Cardiac fibroblast (primary cell): ENCODE data around the gene SPR.
A peak's percentile ranks its signal among the peaks of the same experiment; 100 is the strongest.
"Not testable (repeated sequence)": the region's sequence is repeated elsewhere in the genome, so short reads cannot be mapped to it uniquely, and the experiment has no call there.

Experiments used
- DNase-seq, 2 donors: peaks; one replicate each; pipeline versions ENCODE4 v3.0.0 to v3.0.0-alpha.2; 2010; ENCODE audit warnings: low read depth in 2 of 2
- H3K4me3 ChIP-seq, 2 donors: replicated peaks in 1 of 2; 1 replicate in 1 of 2; 2 replicates in 1 of 2; pipeline ENCODE4 v1.5.1; 2011; ENCODE audit warnings: low read depth in 2 of 2, low read length in 2 of 2, mild to moderate bottlenecking in 2 of 2, moderate library complexity in 1 of 2
- TF ChIP-seq, protein P1 (sequence below): IDR thresholded peaks from one replicate; pipeline ENCODE4 v1.5.1; 2011; ENCODE audit warnings: low read depth, mild to moderate bottlenecking, low read length, inconsistent platforms

Gene SPR

DNA sequence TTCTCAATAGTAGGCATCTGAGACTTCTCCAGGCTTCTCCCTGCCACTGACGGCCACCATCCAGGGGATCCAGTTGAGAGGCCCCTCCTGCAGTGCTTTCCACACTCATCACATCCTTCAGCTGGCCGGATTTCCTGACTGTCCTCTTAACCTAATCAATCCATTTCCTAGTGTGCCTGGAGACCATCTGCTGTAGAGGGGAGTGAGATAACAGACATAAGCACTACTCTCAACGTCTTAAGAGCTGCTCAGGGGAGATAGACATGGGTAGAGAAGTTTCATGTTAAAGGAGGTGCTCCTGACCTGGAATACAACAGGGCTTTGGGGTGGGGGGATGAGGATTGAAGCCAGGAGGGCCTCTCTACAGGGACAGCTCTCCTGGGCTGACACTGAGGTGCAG, 14.2 kb downstream of the SPR start:
- DNase-seq = no peak
- H3K4me3 ChIP-seq = no peak overlapping the region
- TF ChIP-seq, protein P1, sequence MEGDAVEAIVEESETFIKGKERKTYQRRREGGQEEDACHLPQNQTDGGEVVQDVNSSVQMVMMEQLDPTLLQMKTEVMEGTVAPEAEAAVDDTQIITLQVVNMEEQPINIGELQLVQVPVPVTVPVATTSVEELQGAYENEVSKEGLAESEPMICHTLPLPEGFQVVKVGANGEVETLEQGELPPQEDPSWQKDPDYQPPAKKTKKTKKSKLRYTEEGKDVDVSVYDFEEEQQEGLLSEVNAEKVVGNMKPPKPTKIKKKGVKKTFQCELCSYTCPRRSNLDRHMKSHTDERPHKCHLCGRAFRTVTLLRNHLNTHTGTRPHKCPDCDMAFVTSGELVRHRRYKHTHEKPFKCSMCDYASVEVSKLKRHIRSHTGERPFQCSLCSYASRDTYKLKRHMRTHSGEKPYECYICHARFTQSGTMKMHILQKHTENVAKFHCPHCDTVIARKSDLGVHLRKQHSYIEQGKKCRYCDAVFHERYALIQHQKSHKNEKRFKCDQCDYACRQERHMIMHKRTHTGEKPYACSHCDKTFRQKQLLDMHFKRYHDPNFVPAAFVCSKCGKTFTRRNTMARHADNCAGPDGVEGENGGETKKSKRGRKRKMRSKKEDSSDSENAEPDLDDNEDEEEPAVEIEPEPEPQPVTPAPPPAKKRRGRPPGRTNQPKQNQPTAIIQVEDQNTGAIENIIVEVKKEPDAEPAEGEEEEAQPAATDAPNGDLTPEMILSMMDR = no peak

DNA sequence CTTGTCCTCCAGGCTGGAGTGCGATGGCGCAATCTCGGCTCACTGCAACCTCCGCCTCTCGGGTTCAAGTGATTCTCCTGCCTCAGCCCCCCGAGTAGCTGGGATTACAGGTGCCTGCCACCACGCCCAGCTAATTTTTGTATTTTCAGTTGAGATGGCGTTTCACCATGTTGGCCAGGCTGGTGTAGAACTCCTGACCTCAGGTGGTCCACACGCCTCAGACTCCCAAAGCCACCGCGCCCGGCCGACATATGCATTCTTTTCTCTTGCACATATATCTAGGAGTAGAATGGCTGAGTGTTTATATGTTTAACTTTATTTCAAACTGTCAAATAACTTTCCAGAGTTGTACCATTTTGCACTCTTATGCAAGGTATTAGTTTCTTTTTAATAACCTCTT, 20.2 kb downstream of the SPR start:
- DNase-seq = not testable (repeated sequence)

DNA sequence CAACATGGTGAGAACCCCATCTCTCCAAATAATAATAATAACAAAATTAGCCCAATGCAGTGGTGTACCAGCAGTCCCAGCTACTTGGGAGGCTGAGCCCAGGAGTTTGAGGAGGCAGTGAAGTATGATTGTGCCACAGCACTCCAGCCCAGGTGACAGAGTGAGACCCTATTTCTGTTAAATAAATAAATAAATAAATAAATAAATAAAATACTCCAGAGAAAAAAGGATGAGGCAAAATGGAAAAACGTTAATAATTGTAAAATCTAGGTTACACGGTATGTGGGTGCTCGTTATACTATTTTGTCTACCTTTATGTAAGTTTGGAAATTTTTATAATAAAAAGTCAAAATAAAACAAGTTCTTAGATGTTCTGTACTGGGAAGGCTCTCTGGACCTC, 21.5 kb downstream of the SPR start:
- TF ChIP-seq, protein P1 = no peak
- H3K4me3 ChIP-seq = no peak overlapping the region
- no peak for DNase-seq

More for the DNA sequence above, 20.2 kb downstream of the SPR start:
- not testable (repeated sequence) for H3K4me3 ChIP-seq

DNA sequence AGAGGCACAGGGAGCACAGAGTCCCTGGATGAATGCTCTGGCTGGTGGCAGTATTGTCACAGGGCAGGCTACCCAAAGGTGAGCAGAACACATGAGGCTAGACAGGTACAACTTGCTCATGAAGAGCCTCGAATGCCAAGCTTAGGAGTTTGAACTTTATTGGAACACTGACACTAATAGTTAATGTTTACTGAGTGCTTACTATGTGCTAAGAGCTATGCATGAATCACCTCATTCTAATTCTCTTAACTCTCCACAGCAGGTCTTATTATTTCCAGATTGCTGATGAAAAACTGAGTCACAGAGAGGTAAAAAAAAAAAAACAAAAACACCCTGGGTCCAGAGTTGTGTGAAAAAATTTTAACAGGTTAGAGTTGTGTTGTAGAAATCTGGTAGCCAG, 24.0 kb downstream of the SPR start:
- TF ChIP-seq, protein P1 = no peak
- H3K4me3 ChIP-seq = no peak overlapping the region
- no peak for DNase-seq

DNA sequence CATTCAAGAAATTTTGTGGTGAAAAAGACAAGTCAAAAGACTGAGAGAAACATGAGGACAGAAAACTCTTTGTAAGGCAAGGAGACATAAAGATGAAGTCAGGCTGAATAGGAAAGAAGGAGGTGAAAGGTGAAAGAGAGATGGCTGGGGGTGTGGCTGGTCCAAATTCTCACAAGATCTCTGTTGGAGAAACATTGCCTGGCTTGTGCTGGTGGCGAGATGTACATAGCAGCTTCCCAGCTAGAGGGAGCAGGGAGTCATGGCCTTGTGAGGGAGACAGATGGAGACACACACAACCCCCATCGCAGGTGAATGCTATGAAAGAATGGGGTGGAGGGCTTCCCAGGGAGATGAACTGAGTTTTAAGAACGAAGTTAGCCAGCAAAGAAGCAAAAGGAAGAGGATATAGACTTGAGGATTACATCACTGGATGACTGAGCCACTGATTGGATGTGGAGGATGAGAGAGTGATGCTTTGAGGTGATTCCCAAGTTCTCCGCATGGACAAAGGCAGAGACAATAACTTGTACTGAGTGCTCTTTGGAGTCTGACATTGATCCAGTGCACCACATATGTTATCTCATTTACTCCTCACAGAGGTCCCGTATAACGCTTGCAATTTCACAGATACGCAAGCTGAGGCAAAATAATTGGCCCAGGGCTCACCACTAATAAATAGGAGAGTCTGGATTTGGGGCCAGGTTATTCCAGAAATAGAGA, 26.4 kb downstream of the SPR start:
- DNase-seq = no peak
- no peak overlapping the region for H3K4me3 ChIP-seq
- TF ChIP-seq, protein P1 = peak; percentile 30

DNA sequence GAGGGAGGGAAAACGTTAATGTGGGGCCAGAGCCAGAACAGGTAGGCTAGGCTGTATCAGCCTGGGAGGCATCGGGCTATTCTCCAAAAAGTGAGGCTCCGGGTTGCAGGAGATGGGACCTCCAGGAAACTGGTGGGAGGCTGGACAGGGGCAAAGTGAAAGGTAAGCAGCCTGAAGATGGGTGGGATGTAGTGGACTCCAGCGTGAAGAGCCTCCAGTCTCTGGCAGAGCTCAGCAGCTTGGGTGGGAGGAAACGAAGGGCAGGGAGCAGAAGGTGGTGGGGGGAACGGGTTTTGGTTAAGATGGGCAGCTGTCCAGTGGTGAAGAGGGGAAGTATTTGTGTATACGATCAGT, 27.0 kb downstream of the SPR start:
- no peak for DNase-seq
- no peak overlapping the region for H3K4me3 ChIP-seq
- TF ChIP-seq, protein P1 = no peak

DNA sequence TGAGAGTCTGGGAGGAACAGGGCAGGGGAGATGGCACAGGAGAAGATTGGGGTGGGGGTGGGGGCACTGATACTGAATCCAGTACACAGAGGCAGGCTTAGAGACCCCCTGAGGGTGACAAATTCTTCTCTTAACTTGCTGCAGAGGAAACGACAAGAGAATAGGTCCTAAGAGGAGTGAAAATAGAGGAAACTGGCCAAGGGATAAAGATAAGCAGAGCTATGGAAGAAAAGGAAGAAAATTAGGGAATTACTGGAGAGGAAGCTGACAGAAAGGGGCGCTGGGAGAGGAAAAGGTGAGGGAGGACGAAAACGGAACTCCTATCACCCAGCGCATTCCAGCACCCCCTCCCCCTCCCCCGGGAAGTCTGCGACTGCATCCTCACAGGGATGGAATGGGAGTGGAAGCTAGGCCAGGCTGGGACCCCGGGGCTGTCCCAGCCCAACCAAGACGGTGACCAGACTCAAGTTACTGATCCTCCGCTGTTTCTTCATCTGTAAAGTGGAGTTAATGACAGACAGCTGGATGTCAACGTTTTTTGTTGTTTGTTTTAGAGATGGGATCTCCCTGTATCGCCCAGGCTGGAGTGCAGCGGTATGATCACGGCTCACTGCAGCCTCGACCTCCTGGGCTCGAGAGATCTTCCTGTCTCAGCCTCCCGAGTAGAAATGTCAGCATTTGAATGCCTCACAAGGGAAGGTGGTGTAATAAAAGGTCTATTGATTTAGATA, 27.5 kb downstream of the SPR start:
- TF ChIP-seq, protein P1 = no peak
- DNase-seq = no peak
- no peak overlapping the region for H3K4me3 ChIP-seq
